Heart left ventricle (tissue), 13 donors: ENCODE data around the gene TRNP1.

ENCODE experiments used
- CTCF ChIP-seq, 12 donors: fragments of 200-600 bp; sonication (generic) in 4 of 12; IDR thresholded peaks; one replicate each; pipeline versions ENCODE4 v1.5.0 to v1.8.0; 2018 to 2022; ENCODE audit warnings: antibody characterized with exemption in 12 of 12, mild to moderate bottlenecking in 5 of 12
- POLR2A ChIP-seq, 2 donors: fragments of 450-650 bp; IDR thresholded peaks; one replicate each; pipeline ENCODE4 v1.6.1; 2017; ENCODE audit warnings: antibody characterized with exemption in 2 of 2, mild to moderate bottlenecking in 2 of 2, moderate library complexity in 2 of 2
- donor health status: ischemic (EF 13 %, LVEDD 7.1; RV severe dilation, severe dysfunction).
- donor health status: DM: no; HTN: yes; CAD: no.
- donor health status: DM: no; HTN: no; CAD: no.
- donor health status: ischemic (EF 25% LVEDD 6.9; RV normal size, moderate dysfunction).
- donor health status: ischemic (EF 25% LVEDD 5.7; RV mildly dilated, moderate dysfunction).
- donor health status: ischemic (EF 35%, LVEDD 5.7; RV mildly dilated, moderate dysfunction).
- donor health status: nonischemic (EF 11% LVEDD 7.7; RV severe dilation, severe dysfunction).
- donor health status: DM: yes; HTN: yes; CAD: no.
- donor health status: PGD.
- donor health status: ischemic (EF 29% LVEDD 5.4; RV normal size, mild dysfunction).
- donor health status: nonischemic (EF 23%, LVEDD 6.1; RV moderate dilation, normal function).

- TF ChIP-seq CTCF (IDR thresholded peaks at IDR 0.05): no peak
- no peak for TF ChIP-seq POLR2A (IDR thresholded peaks at IDR 0.05)
These were observed 711 bp downstream of the TRNP1 start for GRCh38 chr1:26994020-26994786.
